Activated CD4-positive, CD25-positive, alpha-beta regulatory T cell treated with anti-CD3 and anti-CD28 coated beads, Interleukin-2, amount 50 U/mL, for 16 hours (primary cell): ENCODE results near the gene FBXO3.
"Not testable (repeated sequence)": the region's sequence is repeated elsewhere in the genome, so short reads cannot be mapped to it uniquely, and the experiment has no call there.

Source experiments
- DNase-seq: peaks from one replicate; pipeline ENCODE4 v3.0.0-alpha.2; 2020; ENCODE audit warnings: low read depth, low spot score

The FBXO3 gene

GRCh38 chr11:33727539-33727938, 46.8 kb downstream of the FBXO3 start:
- not testable (repeated sequence) for DNase-seq

GRCh38 chr11:33725496-33725895, 48.8 kb downstream of the FBXO3 start:
- DNase-seq, result no peak

DNA sequence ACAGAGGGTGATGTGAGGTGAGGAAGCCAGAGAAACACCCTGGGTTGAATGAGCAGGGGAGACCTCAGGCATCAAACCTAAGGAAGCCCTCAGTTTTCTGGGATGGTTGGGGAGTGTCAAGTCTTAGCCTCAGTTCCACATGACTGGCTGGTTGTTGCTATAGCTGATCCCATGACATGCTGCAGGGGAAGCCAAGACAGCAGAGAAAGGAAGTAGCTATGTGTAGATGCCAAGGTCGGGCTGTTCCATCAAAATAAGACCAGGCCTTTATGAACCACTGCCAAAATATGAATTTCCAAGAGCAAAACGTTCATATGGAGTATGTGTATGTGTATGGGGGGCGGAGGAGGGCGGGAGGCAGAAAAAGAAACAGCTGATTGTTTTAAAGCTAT, 49.7 kb downstream of the FBXO3 start:
- no peak for DNase-seq

DNA sequence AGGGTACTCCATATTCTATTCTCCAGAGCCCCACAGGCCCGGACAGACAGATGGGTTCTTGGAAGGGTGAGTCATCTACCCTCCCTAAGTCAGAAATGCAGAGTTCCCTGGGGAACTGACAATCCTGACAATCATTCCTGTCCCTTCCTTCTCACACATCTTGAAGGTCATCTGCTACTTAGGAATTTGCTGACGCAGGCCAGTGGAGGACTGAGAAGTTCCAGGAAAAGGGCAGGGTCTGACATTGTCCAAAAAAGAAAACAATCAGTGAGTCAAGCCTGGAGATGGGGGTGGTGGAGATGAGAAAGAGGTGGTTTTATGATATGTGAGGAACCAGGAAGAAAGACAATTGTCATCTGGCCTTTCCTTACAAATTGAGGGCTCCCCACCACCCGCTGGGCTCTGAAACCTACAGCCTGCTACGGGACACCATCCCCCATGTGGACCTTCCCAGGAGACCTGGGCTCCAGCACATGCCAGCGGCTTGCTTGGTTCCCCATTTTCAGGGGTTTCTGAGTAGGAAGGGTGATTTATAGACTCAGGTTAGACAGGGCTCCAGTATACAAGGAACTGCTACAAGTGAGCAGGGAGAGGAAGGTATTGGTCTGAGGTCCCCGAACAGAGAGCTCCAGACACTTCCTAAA, 51.0 kb downstream of the FBXO3 start:
- DNase-seq, result no peak

- DNase-seq, result no peak
Observed at GRCh38 chr11:33722590-33723234, 51.6 kb downstream of the FBXO3 start.

DNA sequence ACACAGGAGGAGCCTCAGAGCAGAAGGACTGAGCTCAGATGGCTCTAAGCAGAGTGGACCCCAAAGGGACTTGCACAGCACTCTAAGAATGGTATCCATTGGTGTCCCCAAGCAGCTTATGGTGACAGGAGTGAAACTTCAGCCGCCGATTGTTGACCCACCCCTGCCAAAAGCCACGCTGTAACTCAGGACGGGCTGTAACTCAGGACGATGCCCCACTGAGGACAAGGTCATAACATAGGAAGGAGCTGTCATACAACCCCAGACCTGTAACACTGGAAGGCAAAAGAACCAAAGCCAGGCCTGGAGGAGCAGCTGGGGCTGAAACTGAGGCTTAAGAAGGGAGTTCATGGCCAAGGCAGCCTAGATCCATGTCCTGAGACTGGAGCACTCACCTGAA, 52.3 kb downstream of the FBXO3 start:
- no peak for DNase-seq

DNA sequence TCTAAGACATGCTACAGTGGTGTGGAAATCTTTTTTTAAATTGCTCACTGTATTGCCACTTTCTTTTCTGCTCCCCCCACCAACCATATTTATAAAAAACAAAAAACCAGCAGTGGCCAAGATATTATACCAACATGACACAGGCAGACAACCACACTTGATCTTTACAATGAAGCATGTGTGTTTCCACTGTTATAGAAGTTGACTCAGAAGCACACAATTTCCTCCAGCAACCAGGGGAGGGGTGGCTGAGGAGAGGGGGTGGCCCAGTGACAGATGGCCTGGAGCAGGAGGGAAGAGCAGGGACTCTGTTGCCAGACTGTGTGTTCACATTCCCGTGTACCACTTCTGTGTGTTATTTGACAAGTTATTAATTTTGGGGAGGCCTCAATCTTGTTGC, 52.9 kb downstream of the FBXO3 start:
- DNase-seq, result no peak

- no peak for DNase-seq
Observed at GRCh38 chr11:33719587-33719986, 54.7 kb downstream of the FBXO3 start.

DNA sequence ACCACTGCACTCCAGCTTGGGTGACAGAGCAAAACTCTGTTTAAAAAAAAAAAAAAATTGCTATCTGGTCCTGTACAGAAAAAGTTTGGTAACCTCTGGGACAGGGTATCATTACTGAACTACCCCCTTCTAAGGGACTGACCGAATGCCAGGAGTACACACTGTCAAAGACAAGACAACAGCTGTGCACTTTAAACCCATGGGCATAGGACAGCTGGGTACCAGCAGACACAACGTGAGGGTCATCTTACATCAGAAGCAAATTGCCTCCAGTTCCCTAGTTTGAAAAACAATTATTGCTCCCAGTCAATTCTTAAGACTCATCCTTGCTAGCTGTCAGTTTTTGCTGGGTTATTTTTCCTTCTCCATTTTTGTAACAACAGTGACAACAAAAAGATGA, 55.9 kb downstream of the FBXO3 start:
- no peak for DNase-seq

- no peak for DNase-seq
Observed at GRCh38 chr11:33716243-33716642, 58.1 kb downstream of the FBXO3 start.

- DNase-seq, result no peak
Observed at GRCh38 chr11:33713856-33714398, 60.4 kb downstream of the FBXO3 start.

DNA sequence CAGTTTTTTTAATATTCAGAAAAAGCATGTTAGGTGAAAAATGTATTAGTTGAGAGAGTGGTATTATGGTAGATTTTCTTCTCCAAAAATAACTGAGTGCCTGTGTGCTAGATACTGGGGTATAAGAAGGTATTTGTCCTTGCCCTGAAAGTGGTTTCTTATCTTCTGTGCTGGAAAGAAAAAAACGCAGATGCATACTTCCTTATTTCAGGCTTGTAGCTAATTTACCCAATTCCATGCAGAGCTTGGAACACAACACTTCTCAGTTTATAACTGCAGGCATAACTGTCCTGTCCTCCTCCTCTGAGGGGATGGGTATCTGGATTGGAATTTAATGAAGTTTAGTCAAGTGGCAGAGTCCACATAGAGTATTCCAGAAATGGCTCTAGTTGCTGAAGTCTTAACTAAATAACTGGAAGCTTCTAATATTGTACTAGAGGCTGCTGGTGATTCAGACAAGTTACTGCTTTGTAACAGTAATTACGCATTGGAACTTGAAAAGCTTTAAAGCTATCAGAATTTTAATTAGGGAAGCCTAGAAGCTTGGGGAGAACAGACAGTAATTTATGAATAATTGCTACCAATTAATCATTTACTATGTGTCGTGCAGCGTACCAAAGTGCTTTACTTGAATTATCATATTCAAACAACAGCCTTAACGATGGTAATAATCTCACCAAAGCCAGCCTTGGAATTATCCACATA, 61.0 kb downstream of the FBXO3 start:
- DNase-seq, result no peak

- DNase-seq, result no peak
Observed at GRCh38 chr11:33712436-33712835, 61.9 kb downstream of the FBXO3 start.

- DNase-seq, result no peak
Observed at GRCh38 chr11:33709466-33709865, 64.9 kb downstream of the FBXO3 start.

DNA sequence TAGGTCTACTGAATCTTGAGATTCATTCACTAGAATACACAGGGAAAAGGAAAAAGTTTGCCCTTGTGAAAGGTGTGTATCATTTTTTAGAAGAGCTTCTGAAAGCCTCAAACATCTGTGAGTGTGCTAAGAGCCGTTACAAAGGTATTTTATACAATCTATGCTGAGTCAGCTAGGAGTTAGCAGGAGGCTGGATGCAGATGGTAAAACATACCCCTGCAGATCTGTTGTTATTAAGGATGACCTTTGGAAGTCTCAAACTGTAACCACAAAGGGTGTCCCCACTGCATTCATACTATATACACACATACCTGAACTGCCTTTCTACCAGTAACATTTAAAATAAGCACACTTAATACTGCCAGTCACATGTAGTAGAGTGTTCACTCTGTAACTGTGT, 65.3 kb downstream of the FBXO3 start:
- DNase-seq, result no peak

GRCh38 chr11:33707831-33708230, 66.5 kb downstream of the FBXO3 start:
- DNase-seq, result not testable (repeated sequence)

DNA sequence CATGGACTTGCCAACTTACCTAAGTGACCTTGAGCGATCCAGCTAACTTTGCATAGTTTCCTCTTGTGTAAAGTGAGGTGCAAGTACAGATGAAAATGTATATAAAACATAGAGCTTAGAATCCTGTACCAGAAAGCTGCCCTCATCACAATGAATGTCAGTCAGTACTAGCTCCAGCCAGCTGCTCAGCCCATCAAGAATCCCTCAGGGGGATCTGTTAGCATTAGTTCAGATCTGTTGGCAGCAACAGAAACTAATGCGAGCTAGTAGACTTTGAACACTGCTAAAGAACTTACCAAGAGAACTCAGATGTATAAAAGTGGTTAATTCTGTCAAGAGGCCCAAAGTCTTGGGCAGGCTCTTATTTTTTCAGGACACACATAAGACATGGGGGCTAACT, 67.4 kb downstream of the FBXO3 start:
- DNase-seq, result no peak

DNA sequence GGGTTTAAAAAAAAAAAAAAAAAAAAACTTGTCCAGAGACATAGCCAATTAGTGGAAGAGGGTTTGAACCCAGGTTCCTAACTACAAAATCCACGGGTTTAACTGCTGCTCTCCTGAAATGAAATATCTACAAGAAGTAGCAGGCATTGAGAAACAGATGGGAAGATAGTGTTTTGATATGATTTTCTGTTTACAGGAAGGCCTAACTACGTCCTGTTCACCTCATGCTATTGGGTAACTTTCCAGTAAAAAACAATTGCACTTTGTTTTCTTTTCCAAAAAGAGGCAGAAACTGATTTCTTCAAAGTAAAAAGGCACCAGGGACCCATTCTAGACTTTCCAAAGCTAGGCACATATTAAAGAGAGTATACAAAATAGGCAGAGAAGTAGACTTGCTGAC, 67.8 kb downstream of the FBXO3 start:
- no peak for DNase-seq

DNA sequence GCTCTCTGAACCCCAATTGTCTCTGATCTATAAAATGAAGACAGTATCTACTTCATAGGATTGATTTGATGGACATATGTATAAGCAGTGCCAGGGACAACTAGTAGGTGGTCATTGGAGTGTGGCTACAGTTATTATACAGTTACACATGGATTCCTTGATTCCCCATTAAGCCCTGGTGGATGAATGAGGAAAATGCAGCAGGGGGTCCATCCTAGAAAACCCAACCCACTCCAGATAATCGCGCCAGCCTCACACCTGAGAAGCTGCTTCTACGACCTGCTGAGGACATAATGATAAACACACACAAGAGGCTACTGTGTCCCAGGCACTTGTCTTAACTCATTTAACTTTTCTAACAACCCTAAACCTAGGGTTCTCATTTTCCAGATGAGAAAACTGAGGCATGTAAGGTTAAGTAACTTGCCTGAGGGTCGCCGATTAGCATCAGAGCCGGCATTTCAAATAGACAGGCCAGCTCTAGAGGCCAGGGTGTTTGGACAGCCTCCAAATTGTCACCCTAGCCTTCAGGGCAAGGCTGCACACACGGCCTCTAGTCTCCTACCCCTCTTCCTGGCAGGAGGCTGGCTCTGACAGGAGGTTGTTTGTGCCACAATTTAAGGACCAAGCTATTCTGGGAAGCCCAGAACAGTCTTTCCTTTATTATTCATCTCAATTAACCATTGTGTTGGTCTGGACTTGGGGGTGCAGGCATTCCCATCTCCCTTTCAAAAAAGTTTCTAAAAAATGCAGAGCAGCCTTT, 69.9 kb downstream of the FBXO3 start:
- no peak for DNase-seq

DNA sequence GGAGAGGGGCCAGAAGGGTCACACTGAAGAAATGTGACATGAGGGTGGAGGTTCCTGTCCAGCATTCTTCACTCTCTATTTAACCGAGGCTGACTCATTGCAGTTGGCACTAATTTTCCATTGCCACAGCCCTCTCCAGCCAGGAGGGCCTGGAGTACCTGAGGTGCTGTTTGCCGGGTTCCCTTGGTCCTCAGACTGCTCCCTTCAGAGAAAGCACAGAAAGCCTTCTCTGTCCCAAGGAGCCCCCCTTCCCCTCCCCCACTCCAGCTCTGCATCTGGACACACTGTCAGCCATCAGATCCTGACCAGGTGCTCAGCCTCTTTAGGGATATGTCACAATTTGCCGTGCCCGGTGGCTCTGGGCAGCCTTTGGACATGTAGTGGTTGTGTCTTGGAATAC, 70.5 kb downstream of the FBXO3 start:
- DNase-seq, result no peak

DNA sequence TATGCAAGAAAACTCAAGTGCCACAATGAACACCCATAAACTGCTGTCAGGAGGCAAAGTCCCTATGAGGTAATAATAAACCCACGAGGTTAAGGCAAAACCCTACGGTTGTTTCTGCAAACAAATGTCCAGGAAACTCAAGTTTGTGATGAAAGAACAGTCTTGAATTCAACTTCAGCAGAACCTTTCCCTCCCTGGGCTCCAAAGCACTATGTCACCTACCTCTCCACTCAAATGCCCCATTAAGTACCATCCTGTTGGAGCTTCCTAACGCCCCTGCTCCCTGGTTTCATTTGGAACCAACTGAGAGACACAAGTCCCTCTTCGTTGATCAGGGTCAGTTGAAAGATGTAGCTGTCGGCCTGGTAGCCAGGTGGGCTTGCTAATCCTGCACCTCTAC, 71.1 kb downstream of the FBXO3 start:
- DNase-seq, result no peak
